Activated naive CD4-positive, alpha-beta T cell treated with anti-CD3 and anti-CD28 coated beads, Interleukin-2, amount 50 U/mL, for 24 hours (primary cell): ENCODE measurements around the gene GPC5.
"Not testable (repeated sequence)": the region's sequence is repeated elsewhere in the genome, so short reads cannot be mapped to it uniquely, and the experiment has no call there.

Experiments
- H3K27ac Mint-ChIP-seq: one replicate; pipeline ENCODE4 v1.8.0; 2021; ENCODE audit warnings: mild to moderate bottlenecking, mixed read lengths
- H3K27me3 Mint-ChIP-seq: one replicate; pipeline ENCODE4 v1.8.0; 2021; ENCODE audit warnings: mixed read lengths
- H3K36me3 Mint-ChIP-seq: one replicate; pipeline ENCODE4 v1.8.0; 2021; ENCODE audit warnings: mixed read lengths
- H3K4me1 Mint-ChIP-seq: one replicate; pipeline ENCODE4 v1.8.0; 2021; ENCODE audit warnings: mixed read lengths
- H3K4me3 Mint-ChIP-seq: one replicate; pipeline ENCODE4 v1.8.0; 2021; ENCODE audit warnings: mild to moderate bottlenecking, mixed read lengths
- H3K9me3 Mint-ChIP-seq: one replicate; pipeline ENCODE4 v1.8.0; 2021; ENCODE audit warnings: mixed read lengths

Gene GPC5

DNA sequence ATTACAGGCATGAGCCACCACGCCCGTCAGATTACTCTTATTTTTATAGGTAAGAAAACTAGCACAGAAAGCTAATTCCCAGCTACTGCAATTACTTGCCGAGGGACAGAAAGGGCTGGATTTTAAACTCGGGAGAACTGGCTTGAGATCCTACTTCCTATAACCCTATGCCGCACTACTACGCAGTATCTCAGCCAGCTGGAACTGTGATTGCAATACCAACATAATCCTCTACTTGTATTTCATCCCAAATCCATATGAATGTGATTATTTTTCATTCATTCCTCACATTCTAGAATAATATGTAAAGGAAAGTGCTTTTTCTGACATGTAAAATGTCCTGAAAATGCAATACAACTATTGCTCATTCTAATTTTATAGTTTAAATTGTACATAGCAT lies 1054.4 kb downstream of the GPC5 start:
- H3K4me1 Mint-ChIP-seq = no peaks in the 10 kb centered on the region
- no peaks in the 10 kb centered on the region for H3K9me3 Mint-ChIP-seq
- no peak overlapping the region for H3K27ac Mint-ChIP-seq
- H3K4me3 Mint-ChIP-seq = no peak overlapping the region
- H3K27me3 Mint-ChIP-seq = no peaks in the 10 kb centered on the region
- no peaks in the 10 kb centered on the region for H3K36me3 Mint-ChIP-seq

DNA sequence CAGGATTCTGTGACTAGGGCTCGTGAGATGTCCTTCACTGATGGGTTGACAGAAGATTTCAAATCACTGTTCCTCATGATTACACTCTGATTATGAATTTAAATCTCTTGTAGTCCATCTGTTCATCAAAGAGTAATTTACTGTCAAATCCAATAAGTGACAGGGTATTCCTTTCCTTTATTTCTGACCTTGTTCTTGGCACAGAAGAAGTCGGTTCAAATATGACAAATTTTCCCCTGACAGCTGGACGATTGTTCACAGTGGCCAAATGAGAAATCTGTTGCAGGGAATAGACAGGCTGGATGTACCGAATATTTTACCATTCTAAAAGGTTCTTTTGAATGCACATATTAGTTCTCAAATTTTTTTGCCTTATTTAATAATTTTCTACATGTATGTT lies 1060.9 kb downstream of the GPC5 start:
- H3K4me1 Mint-ChIP-seq = no peaks in the 10 kb centered on the region
- no peak overlapping the region for H3K27ac Mint-ChIP-seq
- H3K9me3 Mint-ChIP-seq = no peaks in the 10 kb centered on the region

DNA sequence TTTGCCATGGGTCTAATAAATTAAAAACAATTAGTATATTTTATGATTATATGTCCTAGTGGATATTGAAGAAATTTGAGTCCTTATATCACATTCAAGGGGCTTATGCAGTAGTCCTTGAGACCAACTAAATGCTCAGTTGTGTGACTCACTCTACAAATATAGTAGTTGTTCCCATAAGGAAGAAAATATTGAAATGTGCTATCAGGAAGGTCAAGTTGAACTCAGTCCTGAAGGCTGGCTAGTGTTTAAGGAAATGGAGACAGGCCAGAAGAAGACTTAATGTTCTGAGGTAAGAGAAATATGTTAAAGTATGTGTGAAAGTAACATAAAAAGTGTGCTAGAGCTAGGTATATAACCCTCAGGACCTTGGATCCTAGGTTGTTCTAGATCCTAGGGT lies 1062.1 kb downstream of the GPC5 start:
- Mint-ChIP-seq H3K9me3 (no peaks in the 10 kb centered on the region), H3K36me3 (no peaks in the 10 kb centered on the region), H3K4me3 (no peak overlapping the region), H3K27me3 (no peaks in the 10 kb centered on the region), H3K4me1 (no peaks in the 10 kb centered on the region), H3K27ac (no peak overlapping the region)

More for the DNA sequence above, 1060.9 kb downstream of the GPC5 start:
- H3K27me3 Mint-ChIP-seq = no peaks in the 10 kb centered on the region
- no peak overlapping the region for H3K4me3 Mint-ChIP-seq
- no peaks in the 10 kb centered on the region for H3K36me3 Mint-ChIP-seq

DNA sequence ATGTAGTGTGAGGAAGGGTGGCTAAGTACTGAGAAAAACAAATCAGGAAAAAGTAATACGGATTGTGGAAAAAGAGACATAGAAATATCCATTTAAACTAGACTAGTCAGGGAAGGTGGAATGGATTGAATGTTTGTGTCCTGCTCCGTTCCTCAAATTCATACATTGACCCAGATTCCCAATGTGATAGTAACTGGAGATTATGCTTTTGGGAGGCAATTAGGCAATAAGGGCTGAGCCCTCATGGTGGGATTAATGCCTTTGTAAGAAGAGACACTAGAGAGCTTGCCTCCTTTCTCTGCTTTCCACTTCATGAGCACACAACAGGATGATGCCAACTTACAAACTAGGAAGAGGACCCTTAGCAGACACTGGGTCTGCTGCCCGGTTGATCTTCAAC lies 1063.0 kb downstream of the GPC5 start:
- Mint-ChIP-seq H3K4me1 (no peaks in the 10 kb centered on the region), H3K27ac (no peak overlapping the region), H3K27me3 (no peaks in the 10 kb centered on the region), H3K4me3 (no peak overlapping the region), H3K36me3 (no peaks in the 10 kb centered on the region), H3K9me3 (no peaks in the 10 kb centered on the region)

DNA sequence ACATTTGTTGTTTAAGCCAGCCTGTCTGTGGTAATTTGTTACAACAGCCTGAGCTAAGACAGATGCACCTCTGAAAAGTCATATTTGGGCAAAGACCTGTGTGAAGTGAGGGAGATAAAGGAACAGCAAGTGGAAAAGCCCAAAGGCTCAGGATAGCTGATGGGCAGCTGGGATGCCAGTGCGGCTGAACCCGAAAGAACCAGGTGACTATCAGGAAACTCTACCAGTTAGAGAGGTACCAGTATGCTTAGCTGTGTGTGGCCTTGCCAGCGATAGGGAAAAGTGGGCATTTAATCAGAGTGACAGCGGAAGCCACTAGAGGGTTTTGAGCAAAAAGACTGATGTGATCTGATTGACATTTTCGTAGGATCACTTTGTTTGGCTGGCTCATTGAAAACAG lies 1063.4 kb downstream of the GPC5 start:
- Mint-ChIP-seq H3K36me3 (no peaks in the 10 kb centered on the region), H3K4me3 (no peak overlapping the region), H3K27ac (no peak overlapping the region), H3K27me3 (no peaks in the 10 kb centered on the region), H3K4me1 (no peaks in the 10 kb centered on the region), H3K9me3 (no peaks in the 10 kb centered on the region)

DNA sequence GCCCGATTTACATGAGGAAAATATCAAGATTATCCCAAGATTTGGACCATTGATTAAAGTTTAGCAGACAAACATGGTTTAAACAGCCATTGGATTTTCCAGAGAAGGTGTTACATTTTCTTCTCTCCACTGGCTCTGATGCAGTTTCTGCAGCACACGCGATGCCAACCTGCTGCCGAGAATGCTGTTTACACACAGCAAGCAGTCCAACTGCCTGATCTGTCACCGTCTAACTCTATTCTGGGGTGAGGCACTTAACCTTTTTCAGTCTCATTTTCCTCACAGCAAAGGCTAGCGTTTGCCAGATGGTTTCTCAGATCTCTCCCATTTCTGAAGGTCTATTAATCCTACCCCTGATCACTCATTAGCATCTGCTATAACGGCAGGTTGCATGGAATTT lies 1064.7 kb downstream of the GPC5 start:
- H3K4me3 Mint-ChIP-seq = no peak overlapping the region
- no peaks in the 10 kb centered on the region for H3K36me3 Mint-ChIP-seq
- no peaks in the 10 kb centered on the region for H3K27me3 Mint-ChIP-seq
- H3K4me1 Mint-ChIP-seq = no peaks in the 10 kb centered on the region
- no peak overlapping the region for H3K27ac Mint-ChIP-seq
- no peaks in the 10 kb centered on the region for H3K9me3 Mint-ChIP-seq

DNA sequence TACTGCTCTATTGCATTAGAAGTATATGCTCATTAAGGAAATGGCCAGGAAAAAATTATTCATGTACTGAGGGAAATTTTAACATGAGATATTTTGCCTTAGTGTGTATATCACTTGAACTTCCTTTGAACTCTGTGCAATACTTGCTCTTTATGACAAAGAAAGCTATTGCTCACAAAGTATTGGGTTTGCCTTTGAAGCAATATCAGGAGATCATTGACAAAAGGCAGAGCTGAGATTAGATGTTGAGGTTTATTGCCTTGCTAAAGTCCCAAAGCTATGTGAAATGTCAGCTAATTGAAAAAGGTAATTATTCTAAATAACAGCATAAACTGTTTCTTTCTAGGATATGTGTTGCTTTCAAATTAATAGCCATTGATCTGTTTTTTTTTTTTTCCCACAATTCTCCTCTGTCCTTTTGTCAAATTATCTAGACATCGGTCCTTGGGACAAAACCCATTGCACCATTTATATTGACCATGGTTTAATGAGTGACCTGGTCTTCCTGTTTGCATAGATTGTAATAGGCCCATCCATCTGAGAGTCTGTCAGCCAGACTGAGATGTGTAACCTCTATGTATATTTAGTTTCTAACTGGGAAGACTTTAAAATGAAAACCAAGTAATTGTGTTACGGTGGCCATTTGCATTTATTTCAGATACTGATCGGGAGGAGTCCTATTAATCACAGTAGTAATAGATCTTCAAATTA lies 1075.5 kb downstream of the GPC5 start:
- Mint-ChIP-seq H3K9me3 (peaks cover 8% of the 10 kb centered on the region), H3K4me1 (no peaks in the 10 kb centered on the region), H3K4me3 (no peak overlapping the region), H3K27ac (no peak overlapping the region), H3K36me3 (no peaks in the 10 kb centered on the region), H3K27me3 (no peaks in the 10 kb centered on the region)

DNA sequence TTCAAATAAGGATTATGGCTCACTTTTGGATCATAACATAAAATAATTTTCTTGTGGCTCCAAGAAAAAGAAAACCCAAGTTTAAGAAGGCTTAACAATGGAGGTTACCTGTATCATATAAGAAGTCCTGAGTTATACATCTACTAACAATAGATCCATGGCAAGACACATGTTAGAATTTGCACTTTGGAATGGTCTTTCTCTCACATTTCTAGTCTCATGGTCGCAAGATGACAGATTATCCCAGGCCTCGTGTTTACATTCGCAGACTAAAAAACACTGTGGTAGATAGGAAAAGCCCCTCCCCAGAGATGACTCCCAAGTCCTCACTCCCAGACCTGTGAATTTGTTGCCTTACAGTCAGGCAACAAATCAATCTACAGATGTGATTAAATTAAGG lies 1082.0 kb downstream of the GPC5 start:
- Mint-ChIP-seq H3K4me1 (no peaks in the 10 kb centered on the region), H3K4me3 (no peak overlapping the region), H3K9me3 (peaks cover 8% of the 10 kb centered on the region)

DNA sequence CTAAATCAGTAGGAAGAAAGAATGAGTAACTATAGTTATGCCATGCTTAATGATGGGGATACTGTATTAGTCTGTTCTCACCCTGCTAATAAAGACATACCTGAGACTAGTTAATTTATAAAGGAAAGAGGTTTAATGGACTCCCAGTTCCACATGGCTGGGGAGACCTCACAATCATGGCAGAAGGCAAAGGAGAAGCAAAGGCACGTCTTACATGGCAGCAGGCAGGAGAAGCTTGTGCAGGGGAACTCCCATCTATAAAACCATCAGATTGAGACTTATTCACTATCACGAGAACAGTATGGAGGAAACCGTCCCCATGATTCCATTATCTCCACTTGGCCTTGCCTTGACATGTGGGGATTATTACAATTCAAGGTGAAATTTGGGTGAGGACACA lies 1084.4 kb downstream of the GPC5 start:
- not testable (repeated sequence) for H3K36me3 Mint-ChIP-seq, H3K27me3 Mint-ChIP-seq, H3K27ac Mint-ChIP-seq, H3K9me3 Mint-ChIP-seq, H3K4me3 Mint-ChIP-seq, H3K4me1 Mint-ChIP-seq

More for the DNA sequence above, 1082.0 kb downstream of the GPC5 start:
- Mint-ChIP-seq H3K36me3 (no peaks in the 10 kb centered on the region), H3K27me3 (peaks cover 1% of the 10 kb centered on the region), H3K27ac (no peak overlapping the region)

DNA sequence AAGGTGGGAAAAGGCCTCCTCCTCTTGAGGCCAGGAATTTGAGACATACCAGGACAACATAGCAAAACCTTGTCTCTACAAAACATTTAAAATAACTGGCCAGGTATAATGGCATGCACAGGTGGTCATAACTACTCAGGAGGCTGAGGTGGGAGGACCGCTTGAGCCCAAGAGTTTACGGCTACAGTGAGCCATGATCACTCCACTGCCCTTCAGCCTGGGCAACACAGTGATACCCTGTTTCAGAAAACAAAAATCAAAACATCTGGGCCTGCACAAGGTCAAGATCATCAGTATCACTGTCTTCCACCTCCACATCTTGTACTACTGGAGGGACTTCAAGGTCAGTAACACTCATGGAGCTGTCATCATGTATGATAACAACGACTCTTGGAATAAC lies 1085.5 kb downstream of the GPC5 start:
- H3K27ac Mint-ChIP-seq = no peak overlapping the region
- H3K36me3 Mint-ChIP-seq = no peaks in the 10 kb centered on the region
- H3K4me1 Mint-ChIP-seq = no peaks in the 10 kb centered on the region
- no peak overlapping the region for H3K4me3 Mint-ChIP-seq
- H3K27me3 Mint-ChIP-seq = peaks cover 1% of the 10 kb centered on the region
- H3K9me3 Mint-ChIP-seq = no peaks in the 10 kb centered on the region

DNA sequence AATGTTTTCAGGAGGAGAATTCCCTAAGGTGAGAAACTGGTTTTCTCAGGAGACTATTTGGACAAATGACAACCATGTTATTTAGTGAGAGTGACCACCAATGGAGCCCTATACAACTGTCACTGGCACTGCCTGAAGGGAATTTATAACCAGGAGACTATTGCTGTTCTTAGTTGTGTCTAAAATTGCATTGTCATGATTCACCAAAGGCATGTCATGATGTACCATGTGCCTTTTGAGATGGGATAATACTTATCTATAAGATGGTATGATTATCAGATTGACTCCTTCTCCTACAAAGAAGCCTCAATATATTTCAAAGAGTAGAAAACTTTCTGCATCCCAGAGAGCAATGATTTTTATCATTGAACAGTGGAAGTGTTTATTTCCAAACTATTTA lies 1088.8 kb downstream of the GPC5 start:
- no peak overlapping the region for H3K27ac Mint-ChIP-seq
- no peak overlapping the region for H3K4me3 Mint-ChIP-seq
- H3K27me3 Mint-ChIP-seq = no peaks in the 10 kb centered on the region
- no peaks in the 10 kb centered on the region for H3K4me1 Mint-ChIP-seq
- no peaks in the 10 kb centered on the region for H3K36me3 Mint-ChIP-seq
- H3K9me3 Mint-ChIP-seq = no peaks in the 10 kb centered on the region

DNA sequence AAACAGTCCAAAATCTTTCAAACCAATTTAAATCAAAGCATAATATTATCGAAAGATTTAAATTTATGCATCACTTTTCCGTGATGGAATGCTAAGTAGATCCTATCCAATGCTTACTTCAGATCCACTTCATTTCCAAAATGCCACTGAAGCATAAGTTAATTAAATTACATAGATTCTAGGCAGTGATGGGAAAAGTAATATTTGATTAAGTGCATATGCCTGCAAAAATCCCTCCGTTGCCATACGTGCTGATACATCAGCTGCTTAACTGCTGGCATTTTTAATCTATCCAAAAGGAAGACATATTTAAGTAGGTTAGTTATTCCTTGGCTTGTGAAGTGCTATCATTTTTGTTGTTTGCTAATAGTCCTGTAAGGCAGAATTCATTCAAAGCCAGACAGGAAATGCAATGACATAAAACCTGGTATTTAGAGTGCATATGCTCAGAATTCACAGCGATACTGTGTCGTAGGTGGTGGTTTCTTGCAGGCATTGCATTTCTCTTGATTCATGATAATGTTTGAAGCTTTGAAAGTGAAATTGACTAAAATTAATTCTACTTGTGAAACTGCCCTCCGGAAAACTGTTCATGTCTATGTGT lies 1089.9 kb downstream of the GPC5 start:
- H3K27me3 Mint-ChIP-seq = no peaks in the 10 kb centered on the region
- no peaks in the 10 kb centered on the region for H3K36me3 Mint-ChIP-seq
- peaks cover 3% of the 10 kb centered on the region for H3K9me3 Mint-ChIP-seq
- H3K4me3 Mint-ChIP-seq = no peak overlapping the region
- H3K27ac Mint-ChIP-seq = no peak overlapping the region
- no peaks in the 10 kb centered on the region for H3K4me1 Mint-ChIP-seq

DNA sequence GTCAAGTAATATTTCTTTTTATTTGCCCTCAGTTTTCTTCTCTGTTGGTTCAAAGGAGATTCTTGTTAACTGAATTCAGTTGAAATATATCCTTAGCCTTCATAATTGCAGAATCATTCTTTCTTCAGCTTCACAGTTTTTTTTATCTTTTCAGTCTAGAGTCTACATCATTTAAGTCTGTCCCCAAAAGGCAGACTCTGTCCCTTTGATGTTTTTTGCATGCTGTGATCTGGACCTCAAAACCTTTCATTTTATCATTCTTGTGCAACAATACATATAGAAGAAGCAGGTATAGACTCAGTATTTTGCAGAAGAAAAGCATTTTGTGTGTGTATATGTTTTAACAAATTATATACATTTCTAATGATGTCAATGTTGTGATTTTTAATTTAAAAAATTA lies 1093.4 kb downstream of the GPC5 start:
- Mint-ChIP-seq H3K4me1 (no peaks in the 10 kb centered on the region), H3K27me3 (no peaks in the 10 kb centered on the region), H3K9me3 (peaks cover 13% of the 10 kb centered on the region), H3K36me3 (no peaks in the 10 kb centered on the region), H3K27ac (no peak overlapping the region), H3K4me3 (no peak overlapping the region)

DNA sequence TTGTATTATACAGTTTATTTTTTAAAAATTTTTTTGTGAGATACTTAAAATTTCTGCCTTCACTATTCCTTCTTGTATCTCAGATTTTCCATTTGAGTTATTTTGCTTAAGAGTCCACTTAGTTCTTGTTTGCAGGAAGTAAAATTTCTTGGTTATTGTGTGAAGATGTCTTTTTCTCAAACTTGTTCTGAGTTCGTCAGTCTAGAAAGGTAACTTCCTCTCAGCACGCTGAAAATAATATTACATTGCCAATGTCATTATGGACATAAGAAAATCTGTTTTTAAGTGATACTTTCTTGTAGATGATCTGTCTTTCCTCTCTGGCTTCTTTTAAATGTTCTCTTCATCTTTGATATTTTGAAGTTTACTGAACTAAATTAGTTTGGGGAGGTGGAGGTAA lies 1096.5 kb downstream of the GPC5 start:
- Mint-ChIP-seq H3K4me1 (no peaks in the 10 kb centered on the region), H3K36me3 (no peaks in the 10 kb centered on the region), H3K27ac (no peak overlapping the region), H3K4me3 (no peak overlapping the region), H3K9me3 (peaks cover 18% of the 10 kb centered on the region), H3K27me3 (no peaks in the 10 kb centered on the region)

DNA sequence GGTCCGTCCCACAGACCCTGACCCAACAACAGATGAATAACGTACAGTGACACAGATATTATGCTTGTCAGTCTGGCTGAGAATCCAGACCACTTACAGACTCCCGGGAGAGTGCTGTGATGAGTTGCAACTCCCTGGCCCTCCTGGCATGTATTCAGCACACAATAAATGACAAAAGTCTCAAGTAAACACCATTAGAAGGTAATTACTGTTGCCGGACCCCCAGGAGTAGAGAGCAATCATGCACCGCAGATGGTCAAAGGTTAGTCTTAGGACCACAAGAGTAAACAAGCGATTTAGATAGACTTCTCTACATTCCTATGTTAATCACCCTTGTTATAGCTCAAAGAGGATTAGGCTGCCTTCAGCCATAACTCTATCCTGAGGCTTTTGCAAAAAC lies 1101.8 kb downstream of the GPC5 start:
- H3K27ac Mint-ChIP-seq = no peak overlapping the region
- H3K36me3 Mint-ChIP-seq = no peaks in the 10 kb centered on the region
- no peaks in the 10 kb centered on the region for H3K27me3 Mint-ChIP-seq
- no peak overlapping the region for H3K4me3 Mint-ChIP-seq
- H3K4me1 Mint-ChIP-seq = no peaks in the 10 kb centered on the region
- H3K9me3 Mint-ChIP-seq = peaks cover 7% of the 10 kb centered on the region

DNA sequence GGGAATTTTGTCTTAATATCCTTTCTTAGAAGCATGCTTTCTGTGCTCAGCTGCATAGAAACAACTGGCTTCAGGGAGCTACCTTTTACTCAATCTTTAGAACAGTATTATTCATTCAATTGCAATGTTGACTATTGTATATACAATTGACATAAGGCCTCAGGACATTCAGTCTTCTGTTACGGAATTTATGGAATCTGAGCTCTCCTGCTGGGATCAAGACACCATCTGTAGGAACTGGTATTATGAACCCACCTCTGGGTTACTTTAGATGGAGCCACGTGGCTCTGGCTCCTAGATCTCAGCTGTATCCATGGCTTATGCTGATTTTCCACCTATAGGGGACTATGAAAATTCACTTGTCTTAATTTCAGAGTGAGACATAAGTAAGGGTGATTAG lies 1112.0 kb downstream of the GPC5 start:
- Mint-ChIP-seq H3K27me3 (no peaks in the 10 kb centered on the region), H3K4me1 (no peaks in the 10 kb centered on the region), H3K36me3 (no peaks in the 10 kb centered on the region), H3K4me3 (no peak overlapping the region), H3K9me3 (peaks cover 3% of the 10 kb centered on the region), H3K27ac (no peak overlapping the region)

DNA sequence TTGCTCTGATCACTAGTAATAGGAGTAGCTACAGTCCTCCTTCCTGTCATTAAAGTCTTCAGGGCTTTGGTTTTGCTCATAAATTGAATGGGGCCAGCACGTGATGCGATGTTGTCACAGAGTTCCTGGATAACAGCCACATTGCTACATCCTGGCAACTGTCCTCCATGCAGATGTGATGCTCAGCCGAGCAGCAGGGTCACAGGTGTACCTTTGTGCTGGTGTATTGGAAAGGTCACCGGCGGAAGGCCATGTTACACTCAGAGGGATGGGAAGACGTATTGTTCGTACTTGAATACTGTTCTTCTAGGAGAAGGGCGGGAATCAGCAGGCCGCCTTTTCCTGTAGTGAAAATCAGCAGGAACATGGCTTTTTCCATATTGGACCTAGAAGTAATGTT lies 1114.4 kb downstream of the GPC5 start:
- peaks cover 3% of the 10 kb centered on the region for H3K9me3 Mint-ChIP-seq
- no peak overlapping the region for H3K27ac Mint-ChIP-seq
- H3K4me3 Mint-ChIP-seq = no peak overlapping the region
- no peaks in the 10 kb centered on the region for H3K27me3 Mint-ChIP-seq
- no peaks in the 10 kb centered on the region for H3K36me3 Mint-ChIP-seq
- no peaks in the 10 kb centered on the region for H3K4me1 Mint-ChIP-seq
